Peyer's patch (tissue), 4 donors: ENCODE measurements around the gene KRTAP9-3.
"Not testable (repeated sequence)": the region's sequence is repeated elsewhere in the genome, so short reads cannot be mapped to it uniquely, and the experiment has no call there.

ENCODE experiments used
- CTCF ChIP-seq, 6 experiments: fragments of 450-650 bp in 4 of 6; fragments of 200-600 bp in 2 of 6; sonication (generic) in 1 of 6; IDR thresholded peaks; one replicate each; pipeline ENCODE4 v1.5.1; 2017 to 2019; ENCODE audit warnings: antibody characterized with exemption in 6 of 6, mild to moderate bottlenecking in 3 of 6, moderate library complexity in 1 of 6
- POLR2A ChIP-seq, 2 donors: fragments of 450-650 bp; IDR thresholded peaks; one replicate each; pipeline ENCODE4 v1.5.1; 2017; ENCODE audit warnings: antibody characterized with exemption in 2 of 2, mild to moderate bottlenecking in 2 of 2, moderate library complexity in 2 of 2

- TF ChIP-seq POLR2A, CTCF (IDR thresholded peaks at IDR 0.05): not testable (repeated sequence)
Observed at GRCh38 chr17:41255381-41256290, 23.4 kb downstream of the KRTAP9-3 start, which contains the start of gene KRTAP9-9.
